Loucy (cell line): ENCODE data around the gene RAD54L2.
"Not testable (repeated sequence)": the region's sequence is repeated elsewhere in the genome, so short reads cannot be mapped to it uniquely, and the experiment has no call there.

Experiments
- H2AFZ ChIP-seq: fragments of 200-600 bp; sonication (generic); 2 replicates; pipeline ENCODE4 v1.6.0; 2016; ENCODE audit warnings: antibody characterized with exemption, mild to moderate bottlenecking, low read length, moderate library complexity
- H3F3A ChIP-seq: fragments of 200-600 bp; 2 replicates; pipeline ENCODE4 v1.6.0; 2016; ENCODE audit warnings: antibody characterized with exemption, low read depth, mild to moderate bottlenecking
- H3K27me3 ChIP-seq: fragments of 200-600 bp; sonication (generic); 2 replicates; pipeline ENCODE4 v1.6.1; 2014; ENCODE audit warnings: low read length, mild to moderate bottlenecking; ENCODE audit not compliant: insufficient read depth, poor library complexity, severe bottlenecking
- H3K36me3 ChIP-seq: fragments of 200-600 bp; sonication (generic); 2 replicates; pipeline ENCODE4 v1.6.1; 2016; ENCODE audit warnings: low read length; ENCODE audit not compliant: insufficient read depth
- H3K4me1 ChIP-seq: fragments of 200-600 bp; sonication (generic); 2 replicates; pipeline ENCODE4 v1.5.1; 2014; ENCODE audit warnings: low read length, mild to moderate bottlenecking; ENCODE audit not compliant: insufficient read depth, poor library complexity, severe bottlenecking
- H3K4me2 ChIP-seq: fragments of 200-600 bp; sonication (generic); 2 replicates; pipeline ENCODE4 v1.6.0; 2014; ENCODE audit warnings: antibody characterized with exemption, low read length, low read depth, mild to moderate bottlenecking; ENCODE audit not compliant: poor library complexity, severe bottlenecking
- H3K4me3 ChIP-seq: fragments of 200-600 bp; sonication (generic); 2 replicates; pipeline ENCODE4 v1.5.1; 2014; ENCODE audit warnings: low read length, mild to moderate bottlenecking, mixed read lengths; ENCODE audit not compliant: poor library complexity, severe bottlenecking
- H3K79me2 ChIP-seq: fragments of 200-600 bp; sonication (generic); 2 replicates; pipeline ENCODE4 v1.6.1; 2014; ENCODE audit warnings: low read length; ENCODE audit not compliant: insufficient read depth
- H3K9ac ChIP-seq: fragments of 200-600 bp; sonication (generic); 2 replicates; pipeline ENCODE4 v1.6.0; 2014; ENCODE audit warnings: mild to moderate bottlenecking, low read depth, low read length, moderate library complexity; ENCODE audit not compliant: poor library complexity, severe bottlenecking
- H3K9me2 ChIP-seq: fragments of 200-600 bp; sonication (generic); replicated peaks from 2 replicates; pipeline ENCODE4 v1.6.1; 2016; ENCODE audit warnings: low read depth, low read length, mixed read lengths
- H3K9me3 ChIP-seq: fragments of 200-600 bp; sonication (generic); 2 replicates; pipeline ENCODE4 v1.6.1; 2014; ENCODE audit warnings: mild to moderate bottlenecking, antibody characterized with exemption, low read length, low read depth; ENCODE audit not compliant: insufficient read depth
- H4K20me1 ChIP-seq: fragments of 200-600 bp; sonication (generic); 2 replicates; pipeline ENCODE4 v1.6.0; 2014; ENCODE audit warnings: antibody characterized with exemption, low read length, mild to moderate bottlenecking; ENCODE audit not compliant: insufficient read depth, poor library complexity, severe bottlenecking
- CTCF ChIP-seq: fragments of 200-600 bp; sonication (generic); conservative IDR thresholded peaks from 2 replicates; pipeline ENCODE4 v1.5.1; 2014; ENCODE audit warnings: mild to moderate bottlenecking, antibody characterized with exemption, low read length
- EZH2phosphoT487 ChIP-seq: fragments of 200-600 bp; IDR thresholded peaks from 2 replicates; pipeline ENCODE4 v1.6.1; 2018; ENCODE audit warnings: antibody characterized with exemption, mild to moderate bottlenecking, moderate library complexity, borderline replicate concordance

RAD54L2 gene

GRCh38 chr3:51522273-51522962 lies 16.1 kb upstream of the RAD54L2 start:
- no peaks in the 10 kb centered on the region for H3F3A ChIP-seq
- H3K9me3 ChIP-seq = no peaks in the 10 kb centered on the region
- H3K27me3 ChIP-seq = no peaks in the 10 kb centered on the region
- H3K4me1 ChIP-seq = peaks cover 12% of the 10 kb centered on the region
- H2AFZ ChIP-seq = peak overlapping the region; percentile 64; the same call in 1 of the 2 replicates
- no peaks in the 10 kb centered on the region for H3K79me2 ChIP-seq
- H3K4me2 ChIP-seq = no peak overlapping the region
- H3K9ac ChIP-seq = no peak overlapping the region
- no peak overlapping the region for H3K4me3 ChIP-seq
- no peaks in the 10 kb centered on the region for H3K36me3 ChIP-seq
- TF ChIP-seq CTCF (no peak), EZH2phosphoT487 (no peak)
- H4K20me1 ChIP-seq = no peaks in the 10 kb centered on the region
- H3K9me2 ChIP-seq = no peaks in the 10 kb centered on the region

- H3K9ac ChIP-seq, H3K27me3 ChIP-seq, H3K9me2 ChIP-seq, H2AFZ ChIP-seq, H3K9me3 ChIP-seq, H3K79me2 ChIP-seq, H4K20me1 ChIP-seq, H3K4me3 ChIP-seq, H3K36me3 ChIP-seq, H3K4me2 ChIP-seq, H3F3A ChIP-seq: not testable (repeated sequence)
- peaks cover 12% of the 10 kb centered on the region for H3K4me1 ChIP-seq
These were observed 13.6 kb upstream of the RAD54L2 start for GRCh38 chr3:51524874-51525273.

GRCh38 chr3:51530485-51530884 lies 8.0 kb upstream of the RAD54L2 start:
- Histone ChIP-seq H3K79me2 (no peaks in the 10 kb centered on the region), H3K9me2 (no peaks in the 10 kb centered on the region), H3K27me3 (no peaks in the 10 kb centered on the region), H3K4me3 (no peak overlapping the region), H2AFZ (no peak overlapping the region), H3K36me3 (no peaks in the 10 kb centered on the region), H3K4me1 (no peaks in the 10 kb centered on the region), H3F3A (no peaks in the 10 kb centered on the region), H3K9me3 (no peaks in the 10 kb centered on the region), H3K9ac (no peak overlapping the region), H3K4me2 (no peak overlapping the region), H4K20me1 (no peaks in the 10 kb centered on the region)
- no peak for TF ChIP-seq EZH2phosphoT487
- TF ChIP-seq CTCF = no peak
